ENCODE measurements around the gene TMED6.

The TMED6 gene

GRCh38 chr16:69324013-69324531 is 27.5 kb downstream of the TMED6 start:
- no peak for DNase-seq (ENCODE audit: low read depth, low spot score)

GRCh38 chr16:69323415-69323814 is 28.2 kb downstream of the TMED6 start:
- DNase-seq (ENCODE audit: low read depth, low spot score), result no peak

- no peak for DNase-seq (ENCODE audit: low read depth, low spot score)
These were observed 29.2 kb downstream of the TMED6 start for GRCh38 chr16:69322343-69322742.

GRCh38 chr16:69321080-69321479 is 30.5 kb downstream of the TMED6 start:
- DNase-seq (ENCODE audit: low read depth, low spot score), result no peak

DNA sequence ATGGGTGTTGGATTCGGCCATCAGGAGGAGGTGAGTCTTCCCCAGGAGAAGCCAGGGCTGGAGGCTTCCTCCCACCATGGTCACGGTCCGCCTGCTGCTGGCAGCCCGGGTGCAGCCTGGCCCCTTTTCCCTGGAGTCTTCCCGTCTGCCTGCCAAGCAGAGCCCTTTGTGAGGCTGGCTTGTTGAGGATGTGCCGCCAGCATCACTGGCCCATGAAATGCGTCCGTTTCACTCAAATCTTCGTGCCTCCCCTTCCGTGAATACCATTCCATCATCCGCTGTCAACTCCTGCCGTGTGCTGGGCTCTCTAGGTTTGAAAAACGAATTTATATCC is 30.9 kb downstream of the TMED6 start:
- no peak for DNase-seq (ENCODE audit: low read depth, low spot score)

DNA sequence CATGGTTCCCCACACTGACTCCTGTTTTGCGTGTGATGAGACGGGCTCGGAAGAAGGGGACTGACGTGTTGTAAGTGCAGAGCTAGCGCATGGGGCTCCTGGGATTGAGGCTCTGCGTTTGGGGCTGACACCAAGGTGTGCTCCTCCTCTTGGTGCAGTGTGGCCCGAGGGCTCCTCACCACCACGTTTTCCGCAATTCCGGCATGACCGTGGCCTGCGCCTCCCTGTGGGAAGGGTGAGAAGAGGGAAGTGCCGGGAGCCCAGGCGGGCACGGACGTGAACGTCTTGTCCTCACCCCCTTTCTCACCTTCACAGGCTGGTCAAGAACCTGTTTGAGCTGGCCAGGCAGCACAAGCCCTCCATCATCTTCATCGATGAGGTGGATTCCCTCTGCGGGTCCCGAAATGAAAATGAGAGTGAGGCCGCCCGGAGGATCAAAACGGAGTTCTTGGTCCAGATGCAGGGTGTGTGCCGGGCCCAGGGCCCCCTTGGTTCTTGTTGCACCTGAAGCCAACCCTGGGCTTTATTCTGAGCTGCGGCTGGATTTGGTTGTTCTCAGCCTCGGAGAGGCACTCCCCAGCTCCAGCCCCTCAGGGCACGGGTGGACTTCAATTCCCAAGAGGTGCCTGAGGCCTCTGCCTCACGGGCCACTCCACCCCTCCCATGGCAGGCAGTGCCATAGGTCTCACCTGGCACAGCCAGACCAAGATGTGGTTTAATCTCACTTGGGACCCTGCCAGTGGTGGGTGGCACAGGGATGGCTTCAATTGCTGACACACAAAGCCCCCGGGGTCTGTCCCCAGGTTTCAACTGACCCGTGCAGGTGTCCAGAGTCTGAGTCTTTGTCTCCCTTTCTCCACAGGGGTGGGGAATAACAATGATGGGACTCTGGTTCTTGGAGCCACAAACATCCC is 31.5 kb downstream of the TMED6 start:
- no peak for DNase-seq (ENCODE audit: low read depth, low spot score)

DNA sequence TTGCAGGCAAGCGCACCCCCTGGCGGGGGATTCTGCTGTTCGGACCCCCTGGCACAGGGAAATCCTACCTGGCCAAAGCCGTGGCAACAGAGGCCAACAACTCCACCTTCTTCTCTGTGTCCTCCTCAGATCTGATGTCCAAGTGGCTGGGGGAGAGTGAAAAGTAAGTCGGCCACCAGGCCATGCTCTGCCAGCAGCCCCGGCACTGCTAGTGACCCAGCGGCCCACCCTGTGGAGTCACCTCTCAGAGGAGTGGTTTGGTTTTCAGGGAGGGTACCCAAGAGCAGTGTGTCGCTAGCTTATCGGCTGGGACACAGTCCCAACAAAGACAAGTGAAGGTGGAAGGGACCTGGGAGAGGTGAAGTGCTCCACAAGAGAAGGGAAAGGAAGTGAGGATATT is 32.2 kb downstream of the TMED6 start:
- DNase-seq (ENCODE audit: low read depth, low spot score), result no peak

GRCh38 chr16:69318911-69319289 is 32.7 kb downstream of the TMED6 start:
- no peak for DNase-seq (ENCODE audit: low read depth, low spot score)

DNA sequence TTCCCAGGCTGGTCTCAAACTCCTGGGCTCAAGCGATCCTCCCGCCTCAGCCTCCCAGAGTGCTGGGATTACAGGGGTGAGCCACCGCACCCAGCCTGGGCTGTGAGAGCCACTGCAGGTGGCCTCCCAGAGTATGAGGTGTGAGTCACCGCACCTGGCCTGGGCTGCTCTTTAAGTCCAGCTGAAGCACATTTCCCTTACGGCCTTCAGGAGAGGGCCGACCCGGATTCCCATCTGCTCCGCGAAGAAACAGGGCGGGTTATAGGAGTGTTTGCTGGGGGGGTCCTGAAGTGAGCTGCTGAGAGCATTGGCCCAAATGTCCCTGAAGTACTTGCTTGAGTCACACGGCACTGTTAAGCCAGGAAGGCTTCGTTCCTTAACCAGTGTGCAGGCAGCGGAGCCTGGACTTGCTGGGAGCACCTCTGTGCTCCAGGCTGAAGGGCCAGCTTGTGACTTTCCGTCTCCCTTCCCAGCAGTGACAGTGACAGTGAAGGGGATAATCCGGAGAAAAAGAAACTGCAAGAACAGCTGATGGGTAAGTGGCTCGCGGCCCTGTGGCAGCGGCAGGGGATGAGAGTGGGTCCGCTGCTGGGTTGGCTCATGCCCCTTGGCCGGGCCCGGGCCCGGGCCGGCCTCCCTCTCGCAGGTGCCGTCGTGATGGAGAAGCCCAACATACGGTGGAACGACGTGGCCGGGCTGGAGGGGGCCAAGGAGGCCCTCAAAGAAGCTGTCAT is 33.2 kb downstream of the TMED6 start:
- no peak for DNase-seq (ENCODE audit: low read depth, low spot score)

GRCh38 chr16:69316595-69317034 is 35.0 kb downstream of the TMED6 start:
- DNase-seq (ENCODE audit: low read depth, low spot score), result no peak

DNA sequence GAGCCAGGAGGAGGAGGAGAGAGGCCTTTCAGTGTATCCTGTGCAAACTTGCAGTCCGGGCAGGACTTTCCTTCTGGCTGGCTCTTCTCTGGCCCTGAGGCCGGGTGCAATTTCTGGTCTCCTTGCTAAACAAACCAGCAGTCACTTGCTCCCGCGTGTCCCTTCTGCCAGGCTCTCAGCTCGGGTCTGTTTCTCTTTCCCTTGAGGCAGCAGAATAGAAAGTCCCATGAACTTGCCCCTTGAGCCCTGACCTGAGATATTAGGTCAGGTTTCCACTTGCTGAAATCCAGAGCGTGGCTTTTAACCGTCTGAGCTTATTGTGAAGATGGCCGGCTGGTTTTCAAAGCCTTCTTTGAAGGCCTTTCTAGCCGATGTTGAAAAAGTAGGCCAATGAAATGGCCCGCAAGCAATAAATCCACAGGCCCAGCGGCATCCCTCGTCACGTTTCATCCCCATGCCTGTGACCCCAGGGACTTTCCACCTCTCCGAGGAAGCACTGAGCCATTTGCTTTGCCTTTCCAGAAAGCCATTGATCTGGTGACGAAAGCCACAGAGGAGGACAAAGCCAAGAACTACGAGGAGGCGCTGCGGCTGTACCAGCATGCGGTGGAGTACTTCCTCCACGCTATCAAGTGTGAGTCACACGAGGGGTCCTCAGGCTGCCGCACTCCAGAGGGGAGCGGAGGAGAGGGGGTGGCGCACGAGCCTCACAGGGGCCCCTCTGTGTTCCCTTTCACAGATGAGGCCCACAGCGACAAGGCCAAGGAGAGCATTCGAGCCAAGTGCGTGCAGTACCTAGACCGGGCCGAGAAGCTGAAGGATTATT is 35.9 kb downstream of the TMED6 start:
- no peak for DNase-seq (ENCODE audit: low read depth, low spot score)

- no peak for DNase-seq (ENCODE audit: low read depth, low spot score)
These were observed 37.1 kb downstream of the TMED6 start for GRCh38 chr16:69314534-69314933.

DNA sequence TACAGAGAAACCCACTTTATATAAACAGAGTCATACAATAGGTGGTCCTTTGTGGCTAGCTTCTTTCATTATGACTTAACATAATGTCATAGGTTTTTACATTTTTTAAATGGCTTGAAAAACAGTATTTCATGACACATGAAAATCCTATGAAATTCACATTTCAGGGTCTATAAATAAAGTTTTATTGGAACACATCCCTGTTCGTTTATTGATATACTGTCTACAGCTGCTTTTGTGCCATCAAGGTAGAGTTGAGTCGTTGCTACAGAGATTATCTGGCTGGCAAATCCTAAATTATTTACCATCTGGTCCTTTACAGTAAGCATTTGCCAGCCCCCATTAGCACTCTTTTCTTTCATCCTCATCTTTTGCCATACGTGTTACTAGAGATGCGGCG is 38.1 kb downstream of the TMED6 start:
- no peak for DNase-seq (ENCODE audit: low read depth, low spot score)

DNA sequence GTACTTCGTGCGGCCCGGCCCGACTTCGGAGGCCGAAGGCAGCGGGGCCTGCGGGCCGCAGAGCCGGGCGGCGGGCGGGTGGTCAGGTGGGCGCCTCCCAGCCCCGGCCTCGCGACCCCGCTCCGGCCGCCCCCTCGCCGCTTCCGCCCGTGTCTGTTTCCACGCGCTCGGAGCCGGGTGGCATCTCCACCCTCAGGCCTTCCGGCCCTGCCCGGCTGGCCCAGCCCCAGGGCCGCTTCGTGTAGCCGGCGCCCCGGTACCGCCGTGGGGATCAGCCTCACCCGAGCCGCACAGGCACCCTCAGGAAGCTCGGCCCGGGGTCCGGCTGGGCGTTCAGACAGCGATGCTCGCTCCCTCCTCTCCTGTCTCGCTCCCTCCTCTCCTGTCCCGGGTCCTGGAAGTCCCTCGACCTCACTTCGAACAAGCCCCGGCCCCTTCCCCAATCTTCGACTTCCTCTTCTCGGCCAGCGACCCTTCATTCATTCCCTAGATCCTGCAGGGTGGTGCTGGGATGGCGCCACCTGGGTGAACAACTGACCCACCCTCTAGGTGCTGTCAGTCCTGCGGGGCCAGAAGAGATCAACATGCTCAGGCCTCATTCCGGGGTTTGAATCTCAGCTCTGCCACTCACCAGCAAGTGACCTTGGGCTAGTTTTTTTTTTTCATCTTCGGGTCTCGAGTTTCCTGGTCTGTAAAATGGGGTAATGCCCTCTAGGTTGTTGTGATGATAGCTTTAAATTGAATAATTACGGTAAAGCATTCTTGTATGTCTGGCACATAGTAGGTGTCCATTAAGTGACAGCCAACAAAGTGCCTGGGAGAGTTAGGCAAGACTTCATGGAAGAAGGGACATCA is 39.8 kb downstream of the TMED6 start:
- DNase-seq (ENCODE audit: low read depth, low spot score), result no peak

- peak; percentile 93 for DNase-seq (ENCODE audit: low read depth, low spot score)
These were observed 40.7 kb downstream of the TMED6 start, which contains the start of gene VPS4A for GRCh38 chr16:69310653-69311532. Gene VPS4A, plus strand, starts transcription at chr16:69311350. Its CDS starts 162 bp downstream, at chr16:69311512.

DNA sequence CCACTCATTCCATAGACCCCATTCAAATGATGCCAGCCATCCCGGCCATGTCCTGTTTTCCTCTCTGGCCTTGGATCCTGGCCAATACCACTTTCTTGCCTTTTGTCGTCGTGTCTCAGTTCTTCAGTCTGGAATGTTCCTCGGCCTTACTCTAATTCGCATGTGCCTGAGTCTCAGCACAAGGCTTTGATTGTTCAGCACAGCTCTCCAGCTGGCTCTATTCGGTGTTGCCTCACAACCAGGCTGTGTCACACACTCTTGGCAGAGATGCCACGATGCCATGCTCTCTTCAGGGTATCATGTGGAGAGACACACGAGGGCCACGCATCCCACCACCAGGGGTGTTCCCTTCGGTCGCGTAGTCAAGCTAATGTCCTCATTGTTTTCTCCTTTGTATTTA is 42.3 kb downstream of the TMED6 start:
- DNase-seq (ENCODE audit: low read depth, low spot score), result no peak

GRCh38 chr16:69307856-69308255 is 43.7 kb downstream of the TMED6 start:
- DNase-seq (ENCODE audit: low read depth, low spot score), result no peak

DNA sequence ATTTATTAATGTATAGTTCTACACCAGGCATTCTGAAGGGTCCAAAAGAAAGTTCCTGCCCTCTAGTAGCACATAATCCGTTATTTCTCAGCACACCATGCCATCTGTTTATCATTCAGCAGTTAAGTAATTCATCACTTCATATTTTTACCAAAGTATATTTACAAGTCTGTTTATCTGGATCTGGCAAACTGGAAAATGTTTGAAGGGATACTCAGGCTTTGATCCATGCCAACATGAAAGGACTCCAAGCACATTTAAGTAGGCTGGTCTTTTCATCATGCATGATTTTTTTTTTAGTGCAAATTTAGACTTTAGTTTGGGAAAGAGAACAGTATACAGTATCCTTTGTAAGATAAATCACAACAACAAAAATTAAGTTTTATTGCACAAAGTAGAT is 44.5 kb downstream of the TMED6 start:
- DNase-seq (ENCODE audit: low read depth, low spot score), result no peak

- DNase-seq (ENCODE audit: low read depth, low spot score), result no peak
These were observed 45.6 kb downstream of the TMED6 start for GRCh38 chr16:69306031-69306430.

DNA sequence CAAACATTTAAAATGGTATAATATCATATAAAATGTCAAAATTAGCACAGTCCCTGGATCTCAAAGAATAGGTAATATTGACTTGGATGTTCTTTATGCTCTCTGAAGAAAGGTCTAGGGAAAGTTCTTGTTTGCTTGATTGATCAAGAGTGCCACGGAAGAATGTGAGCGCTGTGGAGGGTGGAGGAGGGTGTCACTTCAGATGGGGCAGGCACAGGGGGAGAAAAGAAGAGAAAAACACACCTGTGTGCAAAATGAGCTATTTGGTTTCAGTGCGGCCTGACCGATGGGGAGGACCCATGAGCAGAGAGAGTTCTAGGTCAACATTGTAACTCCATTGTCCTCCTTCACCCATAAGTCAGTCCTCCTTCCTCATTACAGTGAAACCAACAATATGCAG is 49.3 kb downstream of the TMED6 start:
- DNase-seq (ENCODE audit: low read depth, low spot score), result no peak

All from brain pericyte (primary cell).